IMR-90 (cell line): ENCODE data around the gene HAND1. TPM values are rescaled to one million over a fixed set of nuclear protein-coding genes. Genes with fewer than 3 reads are reported as not detected.

Experiments used
- ATAC-seq: fragments of 200-7000 bp; cut with Tn5 transposase; 2 replicates; pipeline ENCODE4 v1.9.1; 2020; ENCODE audit warnings: low read depth, mild to moderate bottlenecking, moderate library complexity
- BruUV-seq: library from RNA; stranded (reverse); fragments of 400-500 nt; replicated peaks from 2 replicates; lab custom pipeline; 2021; lab: Mats Ljungman, UMichigan
- CTCF ChIA-PET: fragments of 300-600 bp; formaldehyde crosslinking; extraction: SDS; loops from one replicate; lab custom pipeline; 2021; ENCODE audit warnings: antibody characterized with exemption; lab: Yijun Ruan, JAX
- POLR2A ChIA-PET: fragments of 300-600 bp; sonication (Branson Sonifier 250); formaldehyde crosslinking; loops from one replicate; lab custom pipeline; 2022; ENCODE audit warnings: antibody characterized with exemption; ENCODE audit not compliant: unreplicated experiment; lab: Charles Lee
- DNase-seq: peaks from one replicate; pipeline ENCODE4 v3.0.0; 2013
- H2AFZ ChIP-seq: replicated peaks from 2 replicates; pipeline ENCODE3; 2013; ENCODE audit warnings: low read length, mild to moderate bottlenecking; ENCODE audit not compliant: poor library complexity
- H2AK5ac ChIP-seq: 2 replicates; pipeline ENCODE4 v1.6.1; 2013; ENCODE audit warnings: low read depth, low read length, inconsistent platforms
- H2AK9ac ChIP-seq: replicated peaks from 2 replicates; pipeline ENCODE3; 2013; ENCODE audit warnings: mild to moderate bottlenecking, low read depth, low read length, moderate library complexity; ENCODE audit not compliant: poor library complexity
- H2BK120ac ChIP-seq: 2 replicates; pipeline ENCODE4 v1.6.1; 2013; ENCODE audit warnings: low read depth, low read length, inconsistent platforms
- H2BK15ac ChIP-seq: 3 replicates; pipeline ENCODE4 v1.6.1; 2013; ENCODE audit warnings: low read depth, low read length, inconsistent platforms
- H2BK20ac ChIP-seq: 2 replicates; pipeline ENCODE4 v1.6.1; 2013; ENCODE audit warnings: low read depth, mild to moderate bottlenecking, inconsistent platforms, low read length, moderate library complexity
- H2BK5ac ChIP-seq: 2 replicates; pipeline ENCODE4 v1.6.1; 2013; ENCODE audit warnings: mild to moderate bottlenecking, low read depth, low read length, inconsistent platforms; ENCODE audit not compliant: poor library complexity, severe bottlenecking
- H3K14ac ChIP-seq: replicated peaks from 2 replicates; pipeline ENCODE4 v1.6.1; 2013; ENCODE audit warnings: low read depth, low read length, inconsistent platforms
- H3K18ac ChIP-seq: 2 replicates; pipeline ENCODE4 v1.6.1; 2013; ENCODE audit warnings: low read depth, low read length, control low read depth
- H3K23ac ChIP-seq: 2 replicates; pipeline ENCODE4 v1.6.1; 2013; ENCODE audit warnings: low read depth, low read length, inconsistent platforms
- H3K27ac ChIP-seq: 2 replicates; pipeline ENCODE4 v1.5.1; 2013; ENCODE audit warnings: mild to moderate bottlenecking, control low read depth, low read length; ENCODE audit not compliant: insufficient read depth
- H3K27me3 ChIP-seq: 2 replicates; pipeline ENCODE4 v1.6.1; 2013; ENCODE audit warnings: low read length; ENCODE audit not compliant: control insufficient read depth, insufficient read depth
- H3K36me3 ChIP-seq: 2 replicates; pipeline ENCODE4 v1.6.1; 2013; ENCODE audit warnings: low read length, mixed read lengths; ENCODE audit not compliant: control insufficient read depth, insufficient read depth
- H3K4ac ChIP-seq: 2 replicates; pipeline ENCODE4 v1.6.1; 2013; ENCODE audit warnings: low read depth, low read length, inconsistent platforms
- H3K4me1 ChIP-seq: 2 replicates; pipeline ENCODE4 v1.6.1; 2013; ENCODE audit warnings: low read length, mixed read lengths; ENCODE audit not compliant: control insufficient read depth, insufficient read depth
- H3K4me2 ChIP-seq: 2 replicates; pipeline ENCODE4 v1.6.1; 2013; ENCODE audit warnings: low read depth, mild to moderate bottlenecking, control low read depth, low read length, moderate library complexity
- H3K4me3 ChIP-seq: 2 replicates; pipeline ENCODE4 v1.5.1; 2013; ENCODE audit warnings: low read depth, mild to moderate bottlenecking, control low read depth, low read length, moderate library complexity; ENCODE audit not compliant: insufficient read depth
- H3K56ac ChIP-seq: 2 replicates; pipeline ENCODE4 v1.6.1; 2013; ENCODE audit warnings: low read length, inconsistent platforms; ENCODE audit not compliant: insufficient read depth; ENCODE audit errors: extremely low read depth
- H3K79me1 ChIP-seq, 2 experiments: 2 replicates each; pipeline ENCODE4 v1.6.1; 2013; ENCODE audit warnings: low read length in 2 of 2, inconsistent platforms in 1 of 2, low read depth in 1 of 2
- H3K9ac ChIP-seq: 2 replicates; pipeline ENCODE4 v1.6.1; 2013; ENCODE audit warnings: low read depth, low read length, control low read depth
- H3K9me1 ChIP-seq: 2 replicates; pipeline ENCODE4 v1.6.1; 2013; ENCODE audit warnings: low read length, inconsistent platforms; ENCODE audit not compliant: insufficient read depth
- H3K9me3 ChIP-seq: 2 replicates; pipeline ENCODE4 v1.6.1; 2013; ENCODE audit warnings: low read length; ENCODE audit not compliant: control insufficient read depth, insufficient read depth
- H4K20me1 ChIP-seq: 2 replicates; pipeline ENCODE4 v1.6.1; 2013; ENCODE audit warnings: low read length, inconsistent platforms; ENCODE audit not compliant: insufficient read depth
- H4K5ac ChIP-seq: 2 replicates; pipeline ENCODE4 v1.6.1; 2013; ENCODE audit warnings: mild to moderate bottlenecking, low read depth, low read length, control low read depth
- H4K8ac ChIP-seq, 2 experiments: 2 replicates each; pipeline ENCODE4 v1.6.1; 2013; ENCODE audit warnings: low read depth in 2 of 2, low read length in 2 of 2, control low read depth in 1 of 2, inconsistent platforms in 1 of 2
- H4K91ac ChIP-seq: 2 replicates; pipeline ENCODE4 v1.6.1; 2013; ENCODE audit warnings: low read depth, low read length, inconsistent platforms; ENCODE audit not compliant: insufficient read depth
- CEBPB ChIP-seq: IDR thresholded peaks from 2 replicates; pipeline ENCODE4 v1.6.1; 2012; ENCODE audit warnings: low read depth, low read length, improper control_type of control experiment
- CHD1 ChIP-seq: IDR thresholded peaks from 2 replicates; pipeline ENCODE4 v1.6.1; 2012; ENCODE audit warnings: low read depth, low read length, improper control_type of control experiment
- MAZ ChIP-seq: IDR thresholded peaks from 2 replicates; pipeline ENCODE4 v1.6.1; 2012; ENCODE audit warnings: low read depth, mild to moderate bottlenecking, low read length, improper control_type of control experiment, moderate library complexity, borderline replicate concordance
- POLR2A ChIP-seq: IDR thresholded peaks from 2 replicates; pipeline ENCODE4 v1.6.1; 2012; ENCODE audit warnings: mild to moderate bottlenecking, low read depth, low read length
- RAD21 ChIP-seq: IDR thresholded peaks from 2 replicates; pipeline ENCODE4 v1.6.1; 2012; ENCODE audit warnings: low read length, improper control_type of control experiment
- RFX5 ChIP-seq: IDR thresholded peaks from 2 replicates; pipeline ENCODE4 v1.8.0; 2012; ENCODE audit warnings: low read depth, mild to moderate bottlenecking, low read length, moderate library complexity
- SMC3 ChIP-seq: fragments of 150-350 bp; IDR thresholded peaks from 2 replicates; pipeline ENCODE4 v1.6.1; 2016; ENCODE audit warnings: low read depth, mild to moderate bottlenecking, antibody characterized with exemption, low read length, moderate library complexity
- WGBS, 2 experiments: methylation state at CpG; one replicate each; pipeline versions ENCODE4 v1.1.5 to v1.1.7; 2013; ENCODE audit warnings: missing lambda C conversion rate in 2 of 2; ENCODE audit not compliant: insufficient read length in 1 of 2; ENCODE audit errors: extremely low coverage in 2 of 2; 5-methylcytosine and 5-hydroxymethylcytosine counted together
- dilution Hi-C: fragments of 300-500 bp; cut with HindIII; formaldehyde crosslinking; loops from one replicate; pipeline ENCODE4 v1.14.3; 2018; ENCODE audit warnings: low sequenced_read_pairs; ENCODE audit not compliant: unreplicated experiment
- in situ Hi-C: fragments of 300-500 bp; cut with MboI; formaldehyde crosslinking; loops from 3 replicates; pipeline ENCODE4 v1.14.3; 2019; ENCODE audit warnings: low sequenced_read_pairs, inconsistent platforms, mixed read lengths
- intact Hi-C: fragments of 100-400 bp; cut with micrococcal nuclease; formaldehyde crosslinking; loops from 2 replicates; pipeline ENCODE4 v1.10.0; 2022
- polyA plus RNA-seq, 3 experiments: library from polyadenylated mRNA; depleted of rRNA; stranded (reverse); fragments of >200 nt; gene quantifications; 2 replicates each; pipeline ENCODE4 v1.2.3, GENCODE V29; 2012; ENCODE audit warnings: low replicate concordance in 1 of 3
- total RNA-seq: library from RNA; depleted of rRNA; stranded (reverse); fragments of >200 nt; gene quantifications from 2 replicates; pipeline ENCODE4 v1.2.3, GENCODE V29; 2012
- TF ChIP-seq, protein P1 (sequence below): conservative IDR thresholded peaks from 2 replicates; pipeline ENCODE4 v1.5.1; 2012; ENCODE audit warnings: mild to moderate bottlenecking, low read depth, low read length, improper control_type of control experiment

HAND1 gene
- total and polyA plus RNA-seq, 2 of the 4 experiments (the other 2 are of a cell fraction) = not detected

DNA sequence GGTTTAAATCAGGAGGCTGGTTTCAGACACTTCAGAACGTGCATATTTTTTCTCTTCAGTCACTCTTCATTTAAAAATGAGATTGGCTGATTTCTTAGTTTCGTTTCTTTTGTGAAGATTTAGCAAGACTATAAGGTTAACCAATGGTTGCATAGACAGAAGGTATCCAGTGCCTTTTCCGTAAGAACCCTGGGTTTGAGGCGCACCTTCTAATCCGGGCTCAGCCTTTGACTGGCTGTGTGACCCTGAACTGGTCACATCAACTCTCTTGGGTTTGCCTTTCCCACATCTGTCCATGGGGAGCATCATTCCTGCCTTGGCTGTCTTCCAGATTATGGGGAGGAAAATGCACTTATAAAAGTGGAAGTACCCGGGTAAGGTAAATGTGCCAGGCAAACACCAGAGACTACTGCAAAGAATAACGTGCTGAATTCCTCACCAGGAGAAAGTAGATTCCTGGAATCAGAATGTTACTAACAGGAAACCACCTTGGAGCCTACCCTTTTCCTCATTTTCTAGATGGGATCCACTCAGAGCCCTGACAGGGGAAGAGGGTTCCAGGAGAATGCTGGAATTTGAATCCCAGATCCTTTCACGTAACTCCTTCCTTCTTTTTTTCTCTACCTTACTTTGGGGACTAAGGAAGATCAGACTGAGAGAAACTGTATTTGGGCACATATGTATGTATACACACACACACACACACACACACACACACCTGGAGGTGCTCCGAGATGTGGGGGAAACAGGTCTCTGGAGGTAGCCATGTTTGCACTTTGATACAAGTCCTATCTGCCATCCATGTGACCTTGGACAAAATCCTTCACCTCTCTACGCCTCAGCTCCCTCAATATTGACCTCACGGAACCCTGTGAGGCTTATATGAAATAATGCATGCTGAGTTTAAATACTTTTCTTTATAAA lies 6.8 kb downstream of the HAND1 start:
- ATAC-seq (no peak), DNase-seq (no peak)
- no peak overlapping the region for H2BK5ac ChIP-seq
- intact Hi-C loops (no loop called here), dilution Hi-C loops (no loop called here), in situ Hi-C loops (loop anchor here (25.0 kb wide), 1 partner anchor 341 kb away; no protein-coding TSS in a partner anchor)
- 14% methylated on average over 4 of the region's 11 CpGs; no CpG with 5 or more reads in 1 of the 2 experiments for whole genome bisulfite sequencing, 2 experiments
- no peak overlapping the region for H3K9ac ChIP-seq
- H3K4ac ChIP-seq = no peak overlapping the region
- no peak overlapping the region for H2AK9ac ChIP-seq
- CTCF ChIA-PET = interaction anchor here (0.5 to 0.6 kb wide), 2 partner anchors 14 to 346 kb away, joined by 4 to 5 read pairs; no protein-coding TSS in a partner anchor
- TF ChIP-seq CHD1 = no peak
- no peak for TF ChIP-seq MAZ
- TF ChIP-seq SMC3 = no peak
- TF ChIP-seq, protein P1, sequence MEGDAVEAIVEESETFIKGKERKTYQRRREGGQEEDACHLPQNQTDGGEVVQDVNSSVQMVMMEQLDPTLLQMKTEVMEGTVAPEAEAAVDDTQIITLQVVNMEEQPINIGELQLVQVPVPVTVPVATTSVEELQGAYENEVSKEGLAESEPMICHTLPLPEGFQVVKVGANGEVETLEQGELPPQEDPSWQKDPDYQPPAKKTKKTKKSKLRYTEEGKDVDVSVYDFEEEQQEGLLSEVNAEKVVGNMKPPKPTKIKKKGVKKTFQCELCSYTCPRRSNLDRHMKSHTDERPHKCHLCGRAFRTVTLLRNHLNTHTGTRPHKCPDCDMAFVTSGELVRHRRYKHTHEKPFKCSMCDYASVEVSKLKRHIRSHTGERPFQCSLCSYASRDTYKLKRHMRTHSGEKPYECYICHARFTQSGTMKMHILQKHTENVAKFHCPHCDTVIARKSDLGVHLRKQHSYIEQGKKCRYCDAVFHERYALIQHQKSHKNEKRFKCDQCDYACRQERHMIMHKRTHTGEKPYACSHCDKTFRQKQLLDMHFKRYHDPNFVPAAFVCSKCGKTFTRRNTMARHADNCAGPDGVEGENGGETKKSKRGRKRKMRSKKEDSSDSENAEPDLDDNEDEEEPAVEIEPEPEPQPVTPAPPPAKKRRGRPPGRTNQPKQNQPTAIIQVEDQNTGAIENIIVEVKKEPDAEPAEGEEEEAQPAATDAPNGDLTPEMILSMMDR = no peak
- TF ChIP-seq RFX5 = no peak
- no peak for TF ChIP-seq RAD21
- TF ChIP-seq CEBPB = no peak
- TF ChIP-seq POLR2A = no peak
- H3K4me2 ChIP-seq = no peak overlapping the region; the same call in 1 of the 2 replicates
- H3K23ac ChIP-seq = no peak overlapping the region
- no peak overlapping the region for H2BK20ac ChIP-seq
- no peaks in the 10 kb centered on the region for H3K36me3 ChIP-seq
- H4K8ac ChIP-seq = no peak overlapping the region
- H3K4me3 ChIP-seq = no peak overlapping the region
- peaks cover 16% of the 10 kb centered on the region; the same call in 1 of the 2 replicates for H4K20me1 ChIP-seq
- no peak overlapping the region for H4K91ac ChIP-seq
- no peak overlapping the region for H4K5ac ChIP-seq
- H3K27ac ChIP-seq = no peak overlapping the region
- H3K14ac ChIP-seq = no peak overlapping the region
- H3K4me1 ChIP-seq = peaks cover 4% of the 10 kb centered on the region; the same call in 1 of the 2 replicates
- H2AFZ ChIP-seq = no peak overlapping the region
- peaks cover 11% of the 10 kb centered on the region; the same call in 1 of the 2 replicates for H3K9me3 ChIP-seq
- H2BK120ac ChIP-seq = no peak overlapping the region
- no peak overlapping the region for H3K18ac ChIP-seq
- H3K56ac ChIP-seq = no peak overlapping the region
- no peak overlapping the region for H2AK5ac ChIP-seq
- no peaks in the 10 kb centered on the region for H3K9me1 ChIP-seq
- no peak overlapping the region for H2BK15ac ChIP-seq
- H3K79me1 ChIP-seq = no peaks in the 10 kb centered on the region
- no TSS peak for BruUV-seq
- peaks cover 64% of the 10 kb centered on the region for H3K27me3 ChIP-seq
- POLR2A ChIA-PET = no interaction called here
